ENCODE data around the gene GNAO1.

The GNAO1 gene

DNA sequence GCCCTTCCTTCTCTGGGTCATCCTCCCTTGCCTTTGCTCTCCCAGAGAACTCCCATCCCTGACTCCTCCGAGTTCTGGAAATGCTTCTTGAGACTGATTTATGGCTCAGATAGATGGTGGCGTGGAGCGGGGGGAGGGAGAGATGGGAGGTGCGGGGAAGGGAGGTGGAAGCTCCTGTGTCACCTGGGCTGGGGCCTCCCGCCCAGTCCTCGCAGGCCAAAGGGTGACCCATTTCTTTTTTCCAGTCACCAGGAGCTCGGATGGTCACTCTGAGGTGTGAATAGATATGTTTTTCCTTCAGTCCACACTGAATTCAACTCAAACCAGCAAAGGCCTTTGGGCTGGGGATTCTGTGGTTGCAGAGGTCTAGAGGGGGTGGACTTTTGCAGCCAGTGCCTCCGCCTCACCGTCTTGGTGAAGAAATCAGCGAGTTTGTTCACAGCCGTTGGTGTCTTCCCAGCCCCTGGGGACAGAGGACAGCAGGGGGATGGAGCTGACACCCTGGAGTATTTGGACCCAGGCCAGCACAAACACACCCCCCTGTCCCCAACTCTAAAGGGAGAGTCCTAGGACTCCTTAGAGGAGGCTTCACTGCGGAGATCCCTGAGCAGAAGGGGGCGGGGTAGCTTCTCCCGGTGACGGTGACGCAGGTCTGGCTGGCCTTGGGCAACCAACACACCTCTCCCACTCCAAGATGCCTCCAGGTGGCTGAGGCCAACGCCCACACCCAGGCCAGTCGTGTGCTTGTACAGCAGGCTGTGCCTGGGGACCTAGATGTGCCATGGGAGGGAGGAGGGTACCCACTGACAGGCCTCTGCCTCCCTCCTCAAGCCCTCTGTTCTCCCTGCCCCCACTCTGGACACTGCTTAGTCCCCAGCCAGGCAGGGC, 153.5 kb downstream of the GNAO1 start:
- no peak for DNase-seq

DNA sequence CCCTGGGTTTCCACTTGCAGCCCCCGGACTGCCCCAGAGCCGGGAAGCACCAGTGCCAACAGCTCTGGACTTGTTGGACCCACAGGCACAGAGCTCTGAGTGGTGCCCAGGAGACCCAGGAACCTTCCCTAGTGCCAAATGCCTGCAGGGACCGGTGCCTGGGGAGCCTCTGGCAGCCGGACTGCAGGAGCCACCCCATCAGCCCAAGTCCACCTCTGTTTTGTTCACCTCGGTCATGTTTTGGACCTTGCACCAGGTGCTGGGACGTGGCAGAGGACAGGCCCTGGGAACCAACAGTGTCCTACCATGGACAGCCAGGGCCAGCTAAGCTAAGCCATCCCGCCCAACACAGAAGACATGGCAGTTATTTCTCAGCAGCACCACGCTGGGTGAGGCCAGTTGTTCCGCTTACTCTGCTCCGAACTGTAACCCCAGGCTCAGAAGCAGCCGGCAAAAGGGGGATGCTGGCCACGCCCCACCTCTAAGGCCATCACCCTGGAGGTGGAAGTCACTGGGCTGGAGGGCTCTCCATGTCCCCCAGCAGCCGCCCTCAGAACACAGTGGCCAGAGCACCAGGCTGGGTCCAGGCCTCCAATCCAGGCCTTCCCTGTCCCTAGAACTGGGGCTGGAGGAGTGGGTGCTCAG, 154.2 kb downstream of the GNAO1 start:
- DNase-seq: no peak

- no peak for DNase-seq
These were observed 155.0 kb downstream of the GNAO1 start for GRCh38 chr16:56346131-56346890.

DNA sequence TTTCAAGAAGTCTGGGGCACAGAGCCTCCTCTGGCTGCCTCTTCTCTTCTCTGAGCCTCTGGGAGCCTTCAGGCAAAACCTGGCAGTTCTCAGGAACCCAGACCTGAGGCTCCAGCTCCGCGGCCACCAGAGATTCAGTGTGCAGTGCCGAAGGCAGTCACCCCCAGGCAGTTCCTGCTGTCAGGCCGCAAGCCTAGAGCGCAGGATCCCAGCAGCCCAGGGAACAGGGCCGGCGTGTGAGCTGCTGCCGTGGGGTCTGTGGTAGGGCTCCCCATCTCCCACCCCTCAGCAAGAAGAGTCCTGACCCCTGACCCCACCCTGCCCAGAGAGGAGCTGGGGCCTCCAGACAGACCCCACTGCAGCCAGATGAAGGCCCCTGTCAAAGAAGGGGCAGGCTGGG, 155.9 kb downstream of the GNAO1 start:
- no peak for DNase-seq

- no peak for DNase-seq
These were observed 156.4 kb downstream of the GNAO1 start for GRCh38 chr16:56347670-56348069.

- DNase-seq: no peak
These were observed 157.1 kb downstream of the GNAO1 start for GRCh38 chr16:56348168-56349085.

DNA sequence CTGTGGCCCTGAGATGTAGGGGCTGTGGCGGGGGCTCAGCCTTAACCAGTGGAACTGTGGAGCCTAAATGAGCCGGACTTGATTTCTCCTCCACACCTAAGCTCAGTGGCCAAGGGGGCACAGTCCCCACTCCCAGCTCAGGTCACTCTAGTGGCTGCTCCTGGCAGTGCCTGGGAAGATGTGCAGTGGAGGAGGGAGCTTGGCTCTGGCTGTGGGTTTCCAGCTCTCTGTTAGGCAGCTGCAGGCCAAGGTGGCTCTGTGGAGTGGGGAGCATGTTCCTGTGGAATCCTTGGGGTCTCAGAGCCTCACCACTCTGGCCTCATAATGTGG, 157.8 kb downstream of the GNAO1 start:
- DNase-seq: no peak

- no peak for DNase-seq
These were observed 158.4 kb downstream of the GNAO1 start for GRCh38 chr16:56349711-56350161.

DNA sequence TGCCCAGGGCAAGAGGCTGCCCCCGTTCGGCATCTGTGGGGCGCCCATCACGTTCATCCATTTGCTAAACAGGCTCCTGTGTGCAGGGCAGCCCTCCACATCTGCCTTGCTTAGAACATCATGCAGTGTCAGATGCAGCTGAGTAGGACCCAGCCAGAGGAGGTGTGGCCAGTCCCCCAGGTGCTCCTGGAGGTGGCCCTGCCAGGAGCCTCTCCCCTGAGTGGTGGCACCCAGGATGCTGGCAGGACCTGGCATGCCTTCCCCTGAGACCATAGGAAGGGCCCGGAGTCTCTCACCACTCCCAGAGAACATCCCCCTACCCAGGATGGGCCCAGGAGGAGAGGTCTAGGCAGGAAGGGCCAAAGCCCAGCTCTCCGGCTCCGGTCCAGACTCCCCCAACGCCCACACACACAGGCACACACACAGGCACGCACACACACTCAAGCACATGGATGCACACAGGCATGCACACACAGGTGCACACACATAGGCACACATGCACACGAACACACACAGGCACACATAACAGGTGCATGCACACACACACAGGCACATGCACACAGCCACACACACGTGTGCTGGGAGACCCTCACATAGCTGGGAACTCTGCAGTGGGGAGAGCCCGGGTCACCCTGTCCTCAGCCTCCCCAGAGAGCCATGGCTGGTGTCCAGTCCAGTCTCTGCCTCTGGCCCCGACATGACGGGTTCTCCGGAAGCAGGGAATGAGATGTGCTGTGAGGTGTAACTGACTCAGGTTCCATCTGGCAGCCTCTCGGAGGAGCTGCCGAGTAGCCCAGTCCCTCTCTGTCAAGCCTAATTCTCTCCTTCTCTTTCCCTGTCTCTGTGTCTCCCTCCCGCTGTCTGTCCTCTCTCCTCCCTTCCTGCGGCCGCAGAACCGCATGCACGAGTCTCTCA, 159.5 kb downstream of the GNAO1 start:
- DNase-seq: no peak

- DNase-seq: no peak
These were observed 160.2 kb downstream of the GNAO1 start for GRCh38 chr16:56351481-56351880.

DNA sequence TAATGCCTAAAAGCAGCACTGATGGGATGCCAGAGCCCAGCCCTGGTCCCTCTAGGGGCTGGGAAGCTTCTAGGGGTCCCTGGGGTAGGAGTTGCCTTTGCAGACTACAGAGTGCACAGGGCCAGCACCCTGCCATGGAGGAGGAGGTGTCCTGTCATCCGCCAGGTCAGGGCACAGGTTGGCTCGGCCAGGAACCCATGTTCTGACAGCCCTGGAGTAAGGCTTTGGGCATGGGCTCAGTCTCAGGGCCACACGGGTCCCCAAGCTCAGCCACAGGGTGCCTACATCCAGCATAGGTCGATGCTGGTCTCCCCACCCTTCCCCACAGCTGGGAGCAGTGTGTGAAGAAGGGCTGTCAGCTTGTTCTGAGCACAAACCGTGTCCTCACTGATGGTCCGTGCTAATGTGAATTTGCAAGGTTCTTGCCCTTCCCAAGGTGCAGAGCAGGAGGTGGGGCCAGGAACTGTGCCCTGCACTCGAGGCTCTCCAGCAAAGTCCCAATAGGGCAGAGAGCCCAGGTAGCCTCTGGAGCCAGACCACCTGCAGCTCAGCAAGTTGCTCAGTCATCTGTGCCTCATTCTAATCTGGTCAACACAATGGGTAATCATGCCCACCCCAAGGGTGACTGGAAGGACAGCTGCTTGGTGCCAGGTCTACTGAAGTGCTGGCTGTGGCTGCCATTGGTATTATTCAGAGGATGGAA, 161.2 kb downstream of the GNAO1 start:
- DNase-seq: no peak

DNA sequence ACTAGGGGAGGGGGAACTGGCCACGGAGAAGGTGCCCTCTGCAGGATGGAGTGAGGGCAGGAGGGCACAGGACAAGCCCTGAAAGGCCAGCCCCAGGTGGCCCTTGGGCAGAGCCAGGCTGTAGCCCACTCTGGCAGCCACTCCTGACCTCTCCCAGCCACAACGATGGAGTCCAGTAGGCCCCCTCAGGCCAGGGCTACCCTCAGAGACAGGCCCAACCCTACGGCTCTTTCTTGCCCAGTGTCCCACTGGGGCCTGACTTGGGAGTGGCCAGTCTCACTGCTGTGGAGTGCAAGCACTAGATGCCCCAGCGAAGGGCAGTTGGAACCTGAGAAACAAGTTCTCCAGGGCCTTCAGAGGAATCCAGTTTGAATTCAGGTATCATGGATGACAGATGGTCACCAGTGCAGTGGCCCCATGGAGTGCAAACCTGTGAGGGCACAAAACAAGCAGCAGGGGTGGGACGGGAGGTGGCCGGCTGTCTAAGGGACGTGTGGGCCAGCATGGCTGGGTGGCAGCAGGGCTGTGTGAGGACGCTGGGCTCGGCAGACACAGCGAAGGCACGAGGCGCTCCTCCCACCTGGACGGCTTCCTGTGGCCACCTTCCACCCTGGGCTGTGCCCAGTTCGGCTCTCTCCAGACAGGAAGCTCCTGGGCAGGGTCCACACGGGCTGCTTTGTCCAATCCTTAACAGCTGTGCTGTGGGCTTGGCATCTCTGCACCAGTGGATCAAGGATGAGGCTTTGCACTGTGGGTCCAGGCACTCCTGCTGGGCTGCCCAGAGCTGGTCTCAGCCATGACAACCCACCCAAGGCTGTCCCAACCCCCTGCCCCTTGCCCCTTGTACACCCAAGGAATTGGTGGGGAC, 162.0 kb downstream of the GNAO1 start:
- no peak for DNase-seq

- no peak for DNase-seq
These were observed 162.7 kb downstream of the GNAO1 start for GRCh38 chr16:56354016-56354415.

DNA sequence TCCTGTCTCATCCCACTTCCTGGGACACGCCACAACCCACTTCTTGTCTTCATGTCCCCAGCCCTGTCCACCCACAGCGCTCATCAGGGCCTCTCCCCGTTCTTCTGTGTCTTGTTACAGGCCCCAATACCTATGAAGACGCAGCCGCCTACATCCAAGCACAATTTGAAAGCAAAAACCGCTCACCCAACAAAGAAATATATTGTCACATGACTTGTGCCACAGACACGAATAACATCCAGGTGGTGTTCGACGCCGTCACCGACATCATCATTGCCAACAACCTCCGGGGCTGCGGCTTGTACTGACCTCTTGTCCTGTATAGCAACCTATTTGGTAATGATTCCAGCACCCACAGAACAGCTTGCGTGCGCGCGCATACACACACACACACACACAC, 163.5 kb downstream of the GNAO1 start:
- DNase-seq: no peak

DNA sequence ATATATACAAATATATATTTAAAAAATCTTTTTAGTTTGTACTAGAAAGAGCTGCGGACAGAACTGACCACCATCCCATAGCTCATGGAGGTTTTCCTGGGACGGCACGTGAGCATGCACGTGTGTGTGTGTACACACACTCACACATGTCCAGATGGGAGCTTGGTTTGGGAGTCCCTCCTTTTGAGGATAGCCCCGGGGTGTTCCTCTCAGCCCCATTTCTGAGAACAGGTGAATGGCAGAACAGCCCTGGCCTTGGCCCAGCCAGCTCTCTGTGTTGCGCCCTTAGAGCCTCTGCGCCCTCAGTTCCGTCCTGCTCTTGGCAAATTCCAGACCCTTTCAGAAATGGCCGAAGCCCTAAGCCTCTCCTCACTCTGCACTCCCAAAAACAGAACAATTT, 163.9 kb downstream of the GNAO1 start:
- DNase-seq: no peak

DNA sequence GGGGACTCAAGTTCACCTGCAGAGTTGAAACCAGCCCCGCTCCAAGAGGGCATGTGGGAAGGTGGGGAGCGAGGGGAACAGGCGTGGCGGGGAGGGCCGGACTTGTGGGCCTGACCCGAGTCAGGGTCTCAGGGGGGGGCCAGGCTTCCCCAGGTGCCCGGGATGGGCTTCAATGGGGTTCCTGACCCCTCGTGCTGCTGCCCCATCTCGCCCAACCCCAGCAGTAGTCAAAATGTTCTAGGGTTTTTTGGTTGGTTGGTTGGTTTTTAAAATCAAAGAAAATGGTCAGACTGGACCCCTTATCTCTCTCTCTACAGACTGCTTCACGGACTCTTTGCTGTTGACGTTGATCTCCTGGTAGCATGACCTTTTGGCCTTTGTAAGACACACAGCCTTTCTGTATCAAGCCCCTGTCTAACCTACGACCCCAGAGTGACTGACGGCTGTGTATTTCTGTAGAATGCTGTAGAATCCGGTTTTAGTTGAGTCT, 164.5 kb downstream of the GNAO1 start:
- no peak for DNase-seq

DNA sequence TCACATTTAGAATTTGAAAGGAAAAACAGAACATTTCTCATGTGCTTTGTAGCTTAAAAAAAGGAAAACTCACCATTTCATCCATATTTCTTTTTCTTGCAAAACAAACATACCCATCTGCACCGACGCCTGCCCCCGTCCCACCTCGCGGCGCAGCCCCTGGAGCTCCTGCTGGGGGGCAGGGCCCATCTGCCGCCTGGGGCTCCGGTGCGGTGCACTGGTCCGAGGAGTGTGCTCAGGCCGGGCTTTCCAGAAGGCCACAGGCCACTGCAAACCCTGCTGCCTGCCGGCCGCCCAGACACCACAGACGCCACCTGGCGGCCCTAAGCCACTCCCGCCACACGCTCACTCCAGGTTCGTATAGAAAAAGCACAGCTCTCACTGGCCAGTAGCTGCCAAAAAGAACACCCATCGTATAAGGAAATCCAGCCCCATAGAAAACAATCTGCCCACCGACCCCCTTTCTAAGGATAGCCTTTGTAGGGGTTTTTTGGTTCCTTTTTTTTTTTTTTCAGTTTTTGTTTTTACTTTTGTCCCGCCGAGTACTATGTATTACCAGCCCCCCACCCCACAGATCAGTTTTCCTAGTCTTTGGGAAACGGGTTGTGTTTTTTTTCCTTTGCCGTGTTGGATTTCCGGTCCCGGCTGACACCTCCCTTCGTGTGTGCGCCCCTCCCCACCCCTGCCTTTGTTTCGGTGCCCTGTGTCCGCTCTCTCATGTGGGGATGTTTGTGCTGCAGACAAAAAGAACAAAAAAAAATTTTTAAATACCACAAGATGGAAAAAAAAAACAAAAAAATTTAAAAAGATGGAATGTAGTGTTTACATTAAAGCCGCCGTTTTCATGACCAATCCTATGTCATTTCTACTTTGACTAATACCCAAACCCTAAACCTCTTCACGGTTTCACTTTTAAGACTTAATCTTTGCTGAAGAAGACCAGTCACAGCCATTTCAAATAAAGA, 165.3 kb downstream of the GNAO1 start:
- DNase-seq: peak in 49 of 58 donors; percentile 19 to 82 (median 56)
